K562 (cell line): ENCODE data around the gene UBE2C. TPM values are rescaled to one million over a fixed set of nuclear protein-coding genes. Genes with fewer than 3 reads are reported as not detected.

Source experiments
- ATAC-seq: fragments of 200-7000 bp; cut with Tn5 transposase; 3 replicates; pipeline ENCODE4 v1.9.1; 2020; ENCODE audit warnings: moderate library complexity
- BruUV-seq: library from RNA; stranded (reverse); fragments of 400-500 nt; replicated peaks from 2 replicates; lab custom pipeline; 2021; lab: Mats Ljungman, UMichigan
- CTCF ChIA-PET: fragments of 300-600 bp; formaldehyde crosslinking; extraction: SDS; loops from one replicate; lab custom pipeline; 2021; ENCODE audit warnings: low intra/inter-chr PET ratio; lab: Yijun Ruan, JAX
- POLR2A ChIA-PET: fragments of 300-600, 350-650 bp; sonication (Branson Sonifier 250); formaldehyde crosslinking; extraction: SDS; loops from one replicate; lab custom pipeline; 2021; ENCODE audit warnings: antibody characterized with exemption, inconsistent platforms; lab: Yijun Ruan, JAX
- DNase-seq, 4 experiments: peaks; one replicate each; pipeline versions ENCODE4 v3.0.0 to v3.0.0-alpha.2; 2011 to 2018; ENCODE audit warnings: low spot score in 3 of 4, mixed read lengths in 3 of 4; ENCODE audit errors: extremely low read depth in 1 of 4
- FAIRE-seq: peaks from 2 replicates; lab custom pipeline; 2011; peaks lifted over from hg19 to GRCh38; lab: Jason Lieb, UNC
- H2AFZ ChIP-seq: 2 replicates; pipeline ENCODE4 v1.6.0; 2011; ENCODE audit warnings: low read depth, low read length, control low read depth, inconsistent platforms
- H3K27ac ChIP-seq: fragments of 200-600 bp; 3 replicates; pipeline ENCODE4 v1.8.0; 2011; ENCODE audit warnings: low read depth, mild to moderate bottlenecking, control low read depth, inconsistent platforms, low read length, moderate library complexity, mixed read lengths; ENCODE audit errors: extremely low read depth
- H3K27me3 ChIP-seq, 2 experiments: fragments of 300-600 bp in 1 of 2; 2 replicates in 1 of 2; 3 replicates in 1 of 2; pipeline versions ENCODE4 v1.6.0 to v1.8.0; 2011; ENCODE audit warnings: inconsistent platforms in 2 of 2, low read length in 2 of 2, mild to moderate bottlenecking in 1 of 2, mixed read lengths in 1 of 2, moderate library complexity in 1 of 2; ENCODE audit not compliant: control insufficient read depth in 2 of 2, insufficient read depth in 2 of 2
- H3K36me3 ChIP-seq: fragments of 300-600 bp; 3 replicates; pipeline ENCODE4 v1.8.0; 2011; ENCODE audit warnings: mild to moderate bottlenecking, low read length, inconsistent platforms; ENCODE audit not compliant: control insufficient read depth, insufficient read depth
- H3K4me1 ChIP-seq, 2 experiments: fragments of 200-600 bp in 1 of 2; replicated peaks in 1 of 2; 2 replicates in 1 of 2; 3 replicates in 1 of 2; pipeline versions ENCODE4 v1.5.1 to v1.8.0; 2011; ENCODE audit warnings: inconsistent platforms in 2 of 2, low read length in 2 of 2, mild to moderate bottlenecking in 1 of 2, mixed read lengths in 1 of 2, moderate library complexity in 1 of 2; ENCODE audit not compliant: control insufficient read depth in 2 of 2, insufficient read depth in 2 of 2
- H3K4me2 ChIP-seq: 2 replicates; pipeline ENCODE4 v1.6.1; 2011; ENCODE audit warnings: low read length, control low read depth, inconsistent platforms, mixed read lengths; ENCODE audit not compliant: insufficient read depth
- H3K4me3 ChIP-seq: fragments of 200-600 bp; sonication (generic), shearing (Covaris generic); 2 replicates; pipeline ENCODE4 v1.5.1; 2016; ENCODE audit warnings: control low read depth, inconsistent platforms
- H3K79me2 ChIP-seq: fragments of 200-600 bp; 3 replicates; pipeline ENCODE4 v1.8.0; 2011; ENCODE audit warnings: low read length, inconsistent platforms; ENCODE audit not compliant: control insufficient read depth, insufficient read depth
- H3K9ac ChIP-seq, 2 experiments: 2 replicates each; pipeline versions ENCODE4 v1.6.0 to v1.6.1; 2011; ENCODE audit warnings: low read depth in 2 of 2, low read length in 2 of 2, control low read depth in 1 of 2, inconsistent platforms in 1 of 2, mild to moderate bottlenecking in 1 of 2, mixed read lengths in 1 of 2; ENCODE audit not compliant: insufficient read depth in 1 of 2
- H3K9me1 ChIP-seq: one replicate; pipeline ENCODE4 v1.6.0; 2011; ENCODE audit warnings: inconsistent platforms, mild to moderate bottlenecking, low read length, moderate library complexity; ENCODE audit not compliant: control insufficient read depth, insufficient read depth
- H3K9me3 ChIP-seq: replicated peaks from 2 replicates; pipeline ENCODE4 v1.5.1; 2011; ENCODE audit warnings: low read depth, low read length, inconsistent platforms; ENCODE audit not compliant: control insufficient read depth, insufficient read depth
- H4K20me1 ChIP-seq: replicated peaks from 2 replicates; pipeline ENCODE4 v1.6.1; 2011; ENCODE audit warnings: low read length, inconsistent platforms, mixed read lengths; ENCODE audit not compliant: control insufficient read depth, insufficient read depth
- ARID3B ChIP-seq: fragments of 250-450 bp; sonication (Bioruptor Pico); IDR thresholded peaks from 2 replicates; pipeline ENCODE4 v1.4.0; 2020; ENCODE audit warnings: borderline replicate concordance
- BCOR ChIP-seq: fragments of 450-650 bp; IDR thresholded peaks from 2 replicates; pipeline ENCODE4 v1.6.1; 2016
- BRD9 ChIP-seq: fragments of 450-650 bp; IDR thresholded peaks from 2 replicates; pipeline ENCODE4 v1.6.1; 2018; ENCODE audit warnings: low read depth; ENCODE audit not compliant: partially characterized antibody
- ELF1 ChIP-seq: fragments of 200-800 bp; sonication (Bioruptor generic); IDR thresholded peaks from 2 replicates; pipeline ENCODE4 v1.6.1; 2016; ENCODE audit warnings: missing genetic modification characterization, missing compliant biosample characterization
- ESRRA ChIP-seq: fragments of 450-650 bp; IDR thresholded peaks from 2 replicates; pipeline ENCODE4 v1.6.1; 2014; ENCODE audit warnings: low read depth, mild to moderate bottlenecking, moderate library complexity, borderline replicate concordance
- ETV1 ChIP-seq: fragments of 450-650 bp; conservative IDR thresholded peaks from 2 replicates; pipeline ENCODE4 v1.6.1; 2016; ENCODE audit warnings: missing genetic modification characterization, control low read depth, low read depth, missing compliant biosample characterization
- GABPB1 ChIP-seq: sonication (generic); formaldehyde crosslinking; IDR thresholded peaks from 2 replicates; pipeline ENCODE4 v1.8.0; 2022; ENCODE audit warnings: mild to moderate bottlenecking, missing genetic modification reagents
- HDGF ChIP-seq: fragments of 450-650 bp; IDR thresholded peaks from 2 replicates; pipeline ENCODE4 v1.6.1; 2016
- KHSRP ChIP-seq: fragments of 450-650 bp; IDR thresholded peaks from 2 replicates; pipeline ENCODE4 v1.6.1; 2017
- LCOR ChIP-seq: sonication (generic); formaldehyde crosslinking; IDR thresholded peaks from 2 replicates; pipeline ENCODE4 v1.8.0; 2022; ENCODE audit warnings: mild to moderate bottlenecking, missing genetic modification reagents
- SMC3 ChIP-seq: conservative IDR thresholded peaks from 2 replicates; pipeline ENCODE4 v1.6.1; 2011; ENCODE audit warnings: low read depth, low read length, improper control_type of control experiment; ENCODE audit not compliant: insufficient read depth
- ZBTB33 ChIP-seq: sonication (generic); formaldehyde crosslinking; IDR thresholded peaks from 2 replicates; pipeline ENCODE4 v1.8.1; 2023; ENCODE audit warnings: mild to moderate bottlenecking, missing genetic modification reagents
- ZFX ChIP-seq: sonication (generic); formaldehyde crosslinking; IDR thresholded peaks from 2 replicates; pipeline ENCODE4 v1.8.0; 2022; ENCODE audit warnings: mild to moderate bottlenecking, missing genetic modification reagents, moderate library complexity
- ZZZ3 ChIP-seq: fragments of 450-650 bp; IDR thresholded peaks from 2 replicates; pipeline ENCODE4 v1.6.1; 2016; ENCODE audit warnings: antibody characterized with exemption, mild to moderate bottlenecking, moderate library complexity
- WGBS: fragments of 100-300 bp; shearing (Covaris generic); methylation state at CpG from one replicate; pipeline ENCODE4 v1.1.6; 2016; ENCODE audit warnings: low coverage, mixed read lengths; ENCODE audit not compliant: insufficient coverage; ENCODE audit errors: missing lambda C conversion rate; 5-methylcytosine and 5-hydroxymethylcytosine counted together
- in situ Hi-C: fragments of 300-500 bp; cut with MboI; formaldehyde crosslinking; loops from 4 replicates; pipeline ENCODE4 v1.15.0; 2018; ENCODE audit warnings: inconsistent platforms, mixed read lengths
- intact Hi-C: fragments of 100-400 bp; cut with micrococcal nuclease; formaldehyde crosslinking; loops from 2 replicates; pipeline ENCODE4 v1.14.2; 2022
- polyA plus RNA-seq, 8 experiments: library from polyadenylated mRNA; depleted of rRNA in 4 of 8; stranded (reverse) in 5 of 8; unstranded in 3 of 8; fragments of >200 nt; fragmentation: Nextera tagmentation in 2 of 8; fragmentation: Illumina TruSeq in 1 of 8; extraction: Ambion mirVana in 2 of 8; extraction: Trizol in 1 of 8; gene quantifications; 2 replicates each; pipeline versions ENCODE4 v1.2.1 to v1.2.3, GENCODE V29; 2011 to 2014; ENCODE audit warnings: inconsistent platforms in 1 of 8, missing spikeins in 1 of 8
- total RNA-seq, 7 experiments: library from RNA; depleted of rRNA in 6 of 7; stranded (reverse); fragments of >200 nt in 6 of 7; fragmentation: Illumina TruSeq in 2 of 7; extraction: Trizol in 2 of 7; gene quantifications; 2 replicates each; pipeline versions ENCODE4 v1.2.1 to v1.2.3, GENCODE V29; 2011 to 2021; ENCODE audit warnings: low replicate concordance in 1 of 7
- TF ChIP-seq, protein P1 (sequence below), 3 experiments: IDR thresholded peaks in 2 of 3; conservative IDR thresholded peaks in 1 of 3; 2 replicates each; pipeline ENCODE4 v1.5.1; 2011 to 2012; ENCODE audit warnings: low read length in 3 of 3, mild to moderate bottlenecking in 3 of 3, control low read depth in 2 of 3, improper control_type of control experiment in 1 of 3, inconsistent platforms in 1 of 3, low read depth in 1 of 3, mixed read lengths in 1 of 3, moderate library complexity in 1 of 3; ENCODE audit not compliant: insufficient read depth in 2 of 3

UBE2C gene
- total and polyA plus RNA-seq, 9 of the 15 experiments (the other 6 are each of a cell fraction or from before 2014, with no cell fraction given) = 0.51 to 1.6 (median 0.69) TPM

GRCh38 chr20:45798935-45799642 lies 13.4 kb upstream of the UBE2C start:
- intact Hi-C loops (loop anchor here (1.0 to 10.0 kb wide), 3 partner anchors 88 to 164 kb away; partner anchors contain the start of genes PCIF1 and SPATA25), in situ Hi-C loops (loop anchor here (5.0 kb wide), 1 partner anchor 163 kb away; no protein-coding TSS in a partner anchor)
- H3K27ac ChIP-seq = peak overlapping the region; percentile 47; the same call in 1 of the 3 replicates
- peak overlapping the region; percentile 37 for H2AFZ ChIP-seq
- POLR2A ChIA-PET = interaction anchor here (0.6 to 1.5 kb wide), 8 partner anchors 8 to 171 kb away, joined by 3 to 7 read pairs (median 4); partner anchors contain the start of gene PCIF1
- no peaks in the 10 kb centered on the region for H3K9me1 ChIP-seq
- ATAC-seq (peak; percentile 98), DNase-seq (peak; percentile 45 to 81 (median 62)), FAIRE-seq (peak; percentile 82)
- H3K4me2 ChIP-seq = no peak overlapping the region
- H3K79me2 ChIP-seq = no peaks in the 10 kb centered on the region
- no TSS peak for BruUV-seq
- 0 out of 2 replicates have a peak, but pooled peaks cover 3% of the 10 kb centered on the region for H4K20me1 ChIP-seq
- CTCF ChIA-PET = interaction anchor here (0.9 to 2.1 kb wide), 4 partner anchors 91 to 164 kb away, joined by 3 to 13 read pairs (median 6); partner anchors contain the start of genes CTSA and NEURL2
- H3K9me3 ChIP-seq = no peaks in the 10 kb centered on the region
- 27% methylated on average over 4 of the region's 4 CpGs for WGBS
- H3K27me3 ChIP-seq = no peaks in the 10 kb centered on the region
- peaks cover 64% of the 10 kb centered on the region; the same call in 2 of the 3 replicates for H3K36me3 ChIP-seq
- no peak overlapping the region for H3K4me3 ChIP-seq
- H3K4me1 ChIP-seq = peaks cover 0 to 6% of the 10 kb centered on the region in 2 experiments; a peak in 1 of 5 replicates
- no peak overlapping the region for H3K9ac ChIP-seq
- TF ChIP-seq ZZZ3 = no peak
- TF ChIP-seq GABPB1 = peak; percentile 40; the same call in 1 of the 2 replicates
- 0 out of 2 replicates have a peak, but pooled peaks have one; percentile 16 for TF ChIP-seq ETV1 (tag)
- no peak for TF ChIP-seq KHSRP
- TF ChIP-seq BCOR = 0 out of 2 replicates have a peak, but pooled peaks have one; percentile 28
- 0 out of 2 replicates have a peak, but pooled peaks have one; percentile 17 for TF ChIP-seq ZBTB33 (CRISPR knock-in tag)
- TF ChIP-seq, protein P1, sequence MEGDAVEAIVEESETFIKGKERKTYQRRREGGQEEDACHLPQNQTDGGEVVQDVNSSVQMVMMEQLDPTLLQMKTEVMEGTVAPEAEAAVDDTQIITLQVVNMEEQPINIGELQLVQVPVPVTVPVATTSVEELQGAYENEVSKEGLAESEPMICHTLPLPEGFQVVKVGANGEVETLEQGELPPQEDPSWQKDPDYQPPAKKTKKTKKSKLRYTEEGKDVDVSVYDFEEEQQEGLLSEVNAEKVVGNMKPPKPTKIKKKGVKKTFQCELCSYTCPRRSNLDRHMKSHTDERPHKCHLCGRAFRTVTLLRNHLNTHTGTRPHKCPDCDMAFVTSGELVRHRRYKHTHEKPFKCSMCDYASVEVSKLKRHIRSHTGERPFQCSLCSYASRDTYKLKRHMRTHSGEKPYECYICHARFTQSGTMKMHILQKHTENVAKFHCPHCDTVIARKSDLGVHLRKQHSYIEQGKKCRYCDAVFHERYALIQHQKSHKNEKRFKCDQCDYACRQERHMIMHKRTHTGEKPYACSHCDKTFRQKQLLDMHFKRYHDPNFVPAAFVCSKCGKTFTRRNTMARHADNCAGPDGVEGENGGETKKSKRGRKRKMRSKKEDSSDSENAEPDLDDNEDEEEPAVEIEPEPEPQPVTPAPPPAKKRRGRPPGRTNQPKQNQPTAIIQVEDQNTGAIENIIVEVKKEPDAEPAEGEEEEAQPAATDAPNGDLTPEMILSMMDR (IDR thresholded peaks at IDR 0.05 in 2 of 3, conservative IDR thresholded peaks at IDR 0.05 in 1 of 3; ENCODE audit: insufficient read depth in 2 of 3, low read depth in 1 of 3, low read length in 3 of 3) = peak; percentile 79 to 88 (median 86)
- TF ChIP-seq SMC3 = peak; percentile 79
- TF ChIP-seq LCOR (CRISPR knock-in tag) = peak; percentile 57; the same call in 1 of the 2 replicates
- TF ChIP-seq BRD9 = peak; percentile 27
- 0 out of 2 replicates have a peak, but pooled peaks have one; percentile 23 for TF ChIP-seq ZFX (CRISPR knock-in tag)
- peak; percentile 39; the same call in 1 of the 2 replicates for TF ChIP-seq ELF1 (tag)
- TF ChIP-seq ARID3B = no peak
- TF ChIP-seq ESRRA = no peak
- TF ChIP-seq HDGF = 0 out of 2 replicates have a peak, but pooled peaks have one; percentile 60
